Omental fat pad (tissue), 4 donors: Measurements from ENCODE around the gene BAMBI. TPM values are rescaled to one million over a fixed set of nuclear protein-coding genes. Genes with fewer than 3 reads are reported as not detected.

Experiments used
- ATAC-seq: fragments of 150-250 bp; one replicate; pipeline ENCODE4 v1.9.1; 2016; ENCODE audit warnings: mild to moderate bottlenecking, moderate library complexity; ENCODE audit not compliant: low FRiP score
- DNase-seq: peaks from one replicate; pipeline ENCODE4 v3.0.0-alpha.2; 2019; ENCODE audit warnings: low spot score
- total RNA-seq, 4 donors: library from RNA; depleted of rRNA; stranded (reverse); fragments of >200 nt; gene quantifications; one replicate each; pipeline ENCODE4 v1.1.0, GENCODE V29; 2016
- TF ChIP-seq, protein P1 (sequence below), 3 donors: fragments of 450-650 bp; IDR thresholded peaks; one replicate each; pipeline ENCODE4 v1.5.1; 2016 to 2017; ENCODE audit warnings: antibody characterized with exemption in 3 of 3, mild to moderate bottlenecking in 3 of 3, moderate library complexity in 2 of 3

Gene BAMBI
- total RNA-seq, result 10 to 100 TPM in 3 of 4 donors, 1 to 10 TPM in 1; 6.9 to 20.5 (median 13.3) TPM

GRCh38 chr10:28676968-28677887, at the start of gene BAMBI:
Gene BAMBI, plus strand, starts transcription at chr10:28677521. Its CDS starts 377 bp downstream, at chr10:28677898.
- TF ChIP-seq, protein P1, sequence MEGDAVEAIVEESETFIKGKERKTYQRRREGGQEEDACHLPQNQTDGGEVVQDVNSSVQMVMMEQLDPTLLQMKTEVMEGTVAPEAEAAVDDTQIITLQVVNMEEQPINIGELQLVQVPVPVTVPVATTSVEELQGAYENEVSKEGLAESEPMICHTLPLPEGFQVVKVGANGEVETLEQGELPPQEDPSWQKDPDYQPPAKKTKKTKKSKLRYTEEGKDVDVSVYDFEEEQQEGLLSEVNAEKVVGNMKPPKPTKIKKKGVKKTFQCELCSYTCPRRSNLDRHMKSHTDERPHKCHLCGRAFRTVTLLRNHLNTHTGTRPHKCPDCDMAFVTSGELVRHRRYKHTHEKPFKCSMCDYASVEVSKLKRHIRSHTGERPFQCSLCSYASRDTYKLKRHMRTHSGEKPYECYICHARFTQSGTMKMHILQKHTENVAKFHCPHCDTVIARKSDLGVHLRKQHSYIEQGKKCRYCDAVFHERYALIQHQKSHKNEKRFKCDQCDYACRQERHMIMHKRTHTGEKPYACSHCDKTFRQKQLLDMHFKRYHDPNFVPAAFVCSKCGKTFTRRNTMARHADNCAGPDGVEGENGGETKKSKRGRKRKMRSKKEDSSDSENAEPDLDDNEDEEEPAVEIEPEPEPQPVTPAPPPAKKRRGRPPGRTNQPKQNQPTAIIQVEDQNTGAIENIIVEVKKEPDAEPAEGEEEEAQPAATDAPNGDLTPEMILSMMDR (IDR thresholded peaks at IDR 0.05), result peak in 1 of 3 donors; percentile 7
- DNase-seq, result peak; percentile 61
- ATAC-seq, result peak; percentile 97

DNA sequence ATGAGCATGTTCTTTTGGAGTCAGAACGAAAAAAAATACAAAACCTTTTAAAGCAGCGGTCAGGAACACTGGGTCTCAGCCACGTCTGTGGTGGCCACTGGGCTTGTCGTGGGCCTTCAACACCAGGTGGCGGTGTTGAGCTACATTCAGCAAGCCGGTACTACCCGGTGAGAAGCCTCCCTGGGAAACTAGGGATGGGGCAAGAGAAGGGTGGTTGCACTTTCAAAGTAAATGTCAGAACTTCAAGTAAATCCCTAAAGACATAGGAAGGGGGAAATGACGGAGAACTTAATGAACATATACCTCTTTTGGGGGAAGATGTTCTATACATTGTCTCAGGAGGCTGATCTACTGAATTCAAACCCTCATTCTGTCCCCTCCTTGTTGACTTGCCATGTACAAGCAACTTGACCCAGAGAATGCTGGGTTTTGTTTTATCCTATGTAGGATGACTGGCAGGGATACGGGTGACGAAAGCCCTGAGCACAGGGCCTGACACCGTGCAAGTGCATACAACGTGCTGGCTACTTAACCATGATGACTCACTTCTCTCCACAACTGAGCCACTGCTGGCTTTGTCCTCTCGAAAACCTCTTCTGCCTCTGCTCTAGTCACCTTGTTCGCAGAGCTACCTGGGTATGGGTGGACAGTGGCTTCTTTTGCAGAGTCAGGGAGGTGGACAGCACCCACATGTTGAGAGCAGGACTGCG, 49.0 kb upstream of the BAMBI start:
- DNase-seq, result peak; percentile 81
- TF ChIP-seq, protein P1 (IDR thresholded peaks at IDR 0.05), result peak in 1 of 3 donors; percentile 18
- ATAC-seq, result peak; percentile 86

DNA sequence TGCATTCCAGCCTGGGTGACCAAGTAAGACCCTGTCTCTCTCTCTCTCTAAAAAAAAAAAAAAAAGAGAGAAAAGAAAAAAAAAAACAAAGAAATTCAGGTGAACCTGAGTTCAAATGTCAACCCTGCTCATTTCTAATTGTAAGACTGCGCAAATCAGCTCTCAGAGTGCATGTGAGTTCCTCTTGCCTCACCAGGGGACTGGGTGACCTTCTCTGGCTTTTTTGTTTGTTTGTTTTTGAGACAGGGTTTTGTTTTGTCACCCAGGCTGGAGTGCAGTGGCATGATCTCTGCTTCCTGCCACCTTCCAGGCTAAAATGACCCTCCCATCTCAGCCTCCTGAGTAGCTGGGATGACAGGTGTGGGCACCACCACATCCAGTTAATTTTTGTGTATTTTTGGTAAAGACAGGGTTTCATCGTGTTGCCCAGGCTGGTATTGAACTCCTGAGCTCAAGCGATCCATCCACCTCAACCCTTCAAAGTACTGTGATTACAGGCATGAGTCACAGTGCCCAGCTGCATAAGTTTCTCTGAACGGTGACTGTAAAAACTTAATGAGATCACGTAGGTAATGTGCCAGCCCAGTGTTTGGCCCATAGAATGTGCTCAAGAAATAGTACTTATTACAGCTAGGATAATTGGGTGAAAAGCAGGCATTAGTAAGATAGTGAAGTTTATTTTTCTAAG, 45.3 kb upstream of the BAMBI start:
- no peak for DNase-seq
- no peak for ATAC-seq
- TF ChIP-seq, protein P1 (IDR thresholded peaks at IDR 0.05), result no peak

DNA sequence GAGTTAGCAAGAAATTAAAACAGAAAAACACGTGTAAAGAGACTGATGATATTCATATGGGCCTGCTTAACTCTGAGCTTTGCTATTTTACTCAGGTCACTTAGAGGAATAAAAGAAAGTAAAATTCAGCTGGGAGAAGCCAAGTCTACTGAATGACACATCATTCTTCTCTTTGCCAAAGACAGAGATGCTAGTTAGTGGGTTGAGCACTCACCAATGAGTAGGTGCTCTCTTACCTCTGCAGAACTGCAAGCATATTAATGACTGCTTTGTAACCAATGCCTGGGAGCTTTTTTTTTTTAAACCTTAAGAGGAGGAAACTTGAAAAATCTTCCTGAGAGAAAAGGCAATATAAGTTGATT, 44.8 kb upstream of the BAMBI start:
- DNase-seq (no peak), ATAC-seq (no peak)
- TF ChIP-seq, protein P1 (IDR thresholded peaks at IDR 0.05), result no peak

DNA sequence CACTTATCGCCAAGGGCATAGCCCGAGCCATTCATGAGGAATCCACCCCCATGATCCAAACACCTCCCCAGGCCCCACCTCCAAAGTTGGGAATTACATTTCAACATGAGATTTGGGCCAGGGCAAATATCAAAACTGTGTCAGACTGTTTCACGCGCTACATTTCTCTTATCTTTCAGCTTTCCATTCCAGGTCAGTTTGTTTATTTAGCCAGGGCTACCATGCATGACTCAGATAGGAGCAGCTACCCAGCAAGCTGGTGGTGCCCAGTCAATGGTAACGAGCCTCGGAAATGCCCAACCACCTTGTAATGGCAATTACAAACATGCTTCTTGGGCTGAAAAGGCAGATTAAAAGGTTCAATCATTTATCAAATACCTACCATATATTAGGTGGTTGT, 43.6 kb upstream of the BAMBI start:
- DNase-seq (no peak), ATAC-seq (no peak)
- TF ChIP-seq, protein P1 (IDR thresholded peaks at IDR 0.05), result no peak

DNA sequence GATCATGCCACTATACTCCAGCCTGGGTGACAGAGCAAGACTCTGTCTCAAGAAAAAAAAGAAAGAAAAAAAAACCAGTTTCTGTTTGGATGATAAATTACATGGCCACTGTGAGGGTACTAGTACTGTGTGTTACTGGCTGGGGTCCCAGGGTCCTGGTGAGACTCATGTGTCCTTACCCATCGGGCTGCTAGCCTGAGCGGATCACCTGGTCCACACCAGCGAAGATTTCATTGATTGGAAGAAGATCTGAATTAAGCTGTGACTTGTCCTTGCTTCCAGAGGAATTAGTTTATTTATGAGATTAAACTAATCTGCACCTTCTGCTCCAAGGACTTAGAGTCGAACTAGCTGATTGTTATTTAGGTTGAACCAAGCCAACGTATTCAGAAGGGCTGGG, 40.0 kb upstream of the BAMBI start:
- TF ChIP-seq, protein P1 (IDR thresholded peaks at IDR 0.05), result no peak
- ATAC-seq (no peak), DNase-seq (no peak)
